CD4-positive, alpha-beta T cell treated with Interleukin-17A for 4 hours (primary cell): ENCODE data around the gene ADAMTS10.
"Not testable (repeated sequence)": the region's sequence is repeated elsewhere in the genome, so short reads cannot be mapped to it uniquely, and the experiment has no call there.

Source experiments
- DNase-seq: peaks from one replicate; pipeline ENCODE4 v3.0.0-alpha.2; 2020; ENCODE audit warnings: mixed read lengths

ADAMTS10 gene

GRCh38 chr19:8592231-8593009 lies 18.1 kb downstream of the ADAMTS10 start:
- peak; percentile 98 for DNase-seq

GRCh38 chr19:8589177-8589714 lies 21.3 kb downstream of the ADAMTS10 start:
- no peak for DNase-seq

- DNase-seq, result peak; percentile 75
These were observed 24.4 kb downstream of the ADAMTS10 start for GRCh38 chr19:8585894-8586750.

GRCh38 chr19:8584965-8585893 lies 25.3 kb downstream of the ADAMTS10 start:
- no peak for DNase-seq

- DNase-seq, result peak; percentile 91
These were observed 29.7 kb downstream of the ADAMTS10 start for GRCh38 chr19:8580710-8581281.

GRCh38 chr19:8578642-8579265 lies 31.8 kb downstream of the ADAMTS10 start:
- peak; percentile 92 for DNase-seq

- DNase-seq, result no peak
These were observed 32.8 kb downstream of the ADAMTS10 start for GRCh38 chr19:8577741-8578140.

GRCh38 chr19:8577247-8577646 lies 33.3 kb downstream of the ADAMTS10 start, which contains the start of gene MYO1F:
Gene MYO1F (minus strand): TSS chr19:8577442. CDS start chr19:8577309, 133 bp downstream.
- peak; percentile 45 for DNase-seq

- peak; percentile 40 for DNase-seq
These were observed 34.1 kb downstream of the ADAMTS10 start for GRCh38 chr19:8576273-8576993.

- peak; percentile 78 for DNase-seq
These were observed 35.0 kb downstream of the ADAMTS10 start for GRCh38 chr19:8575467-8575997.

GRCh38 chr19:8574619-8574922 lies 35.9 kb downstream of the ADAMTS10 start:
- DNase-seq, result not testable (repeated sequence)

GRCh38 chr19:8573316-8573715 lies 37.2 kb downstream of the ADAMTS10 start:
- no peak for DNase-seq

- peak; percentile 81 for DNase-seq
These were observed 39.5 kb downstream of the ADAMTS10 start for GRCh38 chr19:8571006-8571411.

GRCh38 chr19:8569066-8569771 lies 41.3 kb downstream of the ADAMTS10 start:
- peak; percentile 81 for DNase-seq

- DNase-seq, result no peak
These were observed 42.9 kb downstream of the ADAMTS10 start for GRCh38 chr19:8567522-8568172.

GRCh38 chr19:8566855-8567254 lies 43.7 kb downstream of the ADAMTS10 start:
- no peak for DNase-seq

GRCh38 chr19:8564866-8565265 lies 45.6 kb downstream of the ADAMTS10 start:
- DNase-seq, result not testable (repeated sequence)

GRCh38 chr19:8561075-8561764 lies 49.3 kb downstream of the ADAMTS10 start:
- DNase-seq, result no peak

- no peak for DNase-seq
These were observed 52.2 kb downstream of the ADAMTS10 start for GRCh38 chr19:8558325-8558724.
